Thymus (tissue), 11 donors: ENCODE measurements around the gene ARL3. TPM values are rescaled to one million over a fixed set of nuclear protein-coding genes. Genes with fewer than 3 reads are reported as not detected.
"Not testable (repeated sequence)": the region's sequence is repeated elsewhere in the genome, so short reads cannot be mapped to it uniquely, and the experiment has no call there.

ENCODE experiments used
- DNase-seq, 9 donors: peaks; one replicate each; pipeline ENCODE4 v3.0.0-alpha.2; 2013; ENCODE audit warnings: low spot score in 9 of 9, low read depth in 6 of 9, missing footprints in 1 of 9
- H3K27ac ChIP-seq, 2 donors: one replicate each; pipeline ENCODE4 v1.5.1; 2013; ENCODE audit warnings: control low read depth in 1 of 2, low read depth in 1 of 2, low read length in 1 of 2, mild to moderate bottlenecking in 1 of 2, moderate library complexity in 1 of 2
- H3K27me3 ChIP-seq, 2 donors: one replicate each; pipeline ENCODE4 v1.5.1; 2013; ENCODE audit warnings: low read length in 1 of 2; ENCODE audit not compliant: control insufficient read depth in 2 of 2, insufficient read depth in 1 of 2
- H3K36me3 ChIP-seq, 2 donors: one replicate each; pipeline ENCODE4 v1.5.1; 2013; ENCODE audit warnings: low read length in 1 of 2, mild to moderate bottlenecking in 1 of 2, moderate library complexity in 1 of 2; ENCODE audit not compliant: control insufficient read depth in 2 of 2, insufficient read depth in 2 of 2
- H3K4me1 ChIP-seq, 2 donors: one replicate each; pipeline ENCODE4 v1.5.1; 2013; ENCODE audit warnings: low read length in 2 of 2; ENCODE audit not compliant: control insufficient read depth in 2 of 2, insufficient read depth in 2 of 2
- H3K4me3 ChIP-seq, 2 donors: one replicate each; pipeline ENCODE4 v1.5.1; 2013; ENCODE audit warnings: low read length in 2 of 2, control low read depth in 1 of 2, mild to moderate bottlenecking in 1 of 2
- H3K9me3 ChIP-seq, 2 donors: one replicate each; pipeline ENCODE4 v1.5.1; 2013; ENCODE audit warnings: low read length in 1 of 2, mild to moderate bottlenecking in 1 of 2; ENCODE audit not compliant: control insufficient read depth in 2 of 2, insufficient read depth in 1 of 2
- WGBS: extraction: QIAGEN DNeasy Blood & Tissue Kit; methylation state at CpG from one replicate; pipeline ENCODE4 v1.1.7; 2013; 5-methylcytosine and 5-hydroxymethylcytosine counted together
- polyA plus RNA-seq: library from polyadenylated mRNA; stranded (reverse); fragments of 200-250 nt; gene quantifications from one replicate; pipeline ENCODE4 v1.2.3, GENCODE V29; 2013
- total RNA-seq: library from RNA; stranded (reverse); fragments of 120-200 nt; gene quantifications from one replicate; pipeline ENCODE4 v1.2.4, GENCODE V29; 2013
- donor health status: healthy.

The ARL3 gene
- total and polyA plus RNA-seq, 2 donors = 4.7 to 8.3 TPM

DNA sequence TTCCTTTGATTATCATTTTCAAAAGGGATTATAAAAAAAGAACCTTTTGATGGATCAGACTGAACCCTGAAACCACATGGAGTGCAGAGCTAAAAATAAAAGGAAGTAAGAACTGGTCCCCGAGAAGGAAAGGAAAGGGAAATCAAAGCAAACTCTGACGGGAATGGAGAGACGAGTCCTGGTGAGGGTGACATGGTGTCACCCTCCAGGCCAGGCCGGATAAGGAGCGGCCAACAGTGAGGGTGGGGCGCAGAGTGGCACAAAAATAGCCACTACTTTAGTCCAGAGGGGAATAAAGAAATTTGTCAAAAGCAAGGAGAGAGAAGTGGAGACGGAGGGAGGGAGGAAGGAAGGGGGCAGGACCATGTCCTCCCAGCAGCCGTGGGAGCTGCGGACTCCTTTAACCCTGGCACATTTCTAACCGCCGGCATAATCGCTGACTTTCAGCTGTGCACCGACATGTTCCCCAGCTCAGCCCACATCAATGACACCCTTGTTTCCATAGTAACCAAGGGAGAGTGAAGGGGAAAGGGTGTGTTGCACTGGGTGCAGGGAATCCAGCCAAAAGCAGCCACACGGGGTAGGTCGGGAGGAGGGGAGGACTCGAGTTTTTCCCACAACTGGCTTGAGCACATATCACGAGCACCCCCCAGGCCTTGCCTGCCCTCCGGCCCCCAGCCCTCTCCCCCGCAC lies 40.2 kb downstream of the ARL3 start:
- DNase-seq = peak; percentile 81 to 98 (median 92)
- H3K4me3 ChIP-seq = peak overlapping the region; percentile 36 to 57
- peaks cover 74 to 100% of the 10 kb centered on the region in 2 donors for H3K4me1 ChIP-seq
- WGBS = 1% methylated on average over 19 of the region's 19 CpGs
- H3K36me3 ChIP-seq = no peaks in the 10 kb centered on the region
- H3K27ac ChIP-seq = peak overlapping the region; percentile 89 to 98
- no peaks in the 10 kb centered on the region for H3K9me3 ChIP-seq
- no peaks in the 10 kb centered on the region for H3K27me3 ChIP-seq

DNA sequence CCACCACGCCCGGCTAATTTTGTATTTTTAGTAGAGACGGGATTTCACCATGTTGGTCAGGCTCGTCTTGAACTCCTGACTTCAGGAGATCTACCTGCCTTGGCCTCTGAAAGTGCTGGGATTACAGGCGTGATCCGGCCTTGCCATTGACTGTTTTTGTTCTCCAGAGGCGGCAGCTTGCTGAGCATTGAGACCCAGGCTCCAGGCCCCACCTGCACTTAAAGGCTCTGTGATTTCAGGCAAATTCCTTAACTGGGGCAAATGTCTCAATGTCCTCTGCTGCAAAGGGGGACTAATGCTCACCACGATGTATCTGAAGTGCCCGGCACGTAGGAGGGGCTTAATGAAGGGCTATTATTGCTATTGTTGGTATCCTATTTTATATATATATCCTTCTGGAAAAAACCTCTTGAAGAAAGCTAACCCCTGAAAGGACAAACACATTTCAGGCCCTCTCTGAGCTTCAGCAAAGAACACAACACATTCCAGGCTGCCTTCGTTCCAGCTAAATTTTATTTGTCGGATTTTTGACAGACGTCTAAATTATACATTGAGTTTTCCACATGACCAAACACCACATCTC lies 40.9 kb downstream of the ARL3 start:
- peak in 1 of 9 donors; percentile 53 for DNase-seq
- WGBS = 70% methylated on average over 13 of the region's 13 CpGs
- peaks cover 74 to 100% of the 10 kb centered on the region in 2 donors for H3K4me1 ChIP-seq
- no peaks in the 10 kb centered on the region for H3K9me3 ChIP-seq
- peak overlapping the region; percentile 78 to 89 for H3K27ac ChIP-seq
- H3K4me3 ChIP-seq = peak overlapping the region; percentile 36 to 57
- no peaks in the 10 kb centered on the region for H3K36me3 ChIP-seq
- no peaks in the 10 kb centered on the region for H3K27me3 ChIP-seq

DNA sequence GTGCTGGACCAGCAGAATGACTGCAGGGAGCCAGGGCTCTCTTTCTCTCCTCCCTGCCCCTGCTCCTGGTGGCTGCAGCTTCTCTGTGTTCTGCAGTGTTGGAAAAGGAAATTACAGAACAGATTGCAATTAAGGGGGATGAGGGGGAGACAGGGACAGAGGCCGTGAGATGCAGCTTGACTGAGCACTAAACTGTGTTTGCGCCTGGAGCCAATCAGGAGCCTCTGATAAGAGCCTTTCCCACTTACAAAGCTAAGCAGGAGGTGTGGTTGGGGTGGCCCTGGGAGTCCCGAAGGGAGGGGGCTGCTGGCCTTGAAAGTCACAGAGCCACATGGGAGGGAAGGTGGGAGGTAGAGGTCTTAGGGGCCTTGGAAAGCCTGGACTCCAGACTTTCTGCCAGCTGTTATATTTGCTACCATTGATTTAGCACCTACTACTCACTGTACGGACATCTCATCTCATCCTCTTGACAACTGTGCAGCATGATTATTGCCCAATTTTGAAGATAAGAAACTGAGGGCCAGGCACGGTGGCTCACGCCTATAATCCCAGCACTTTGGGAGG lies 43.2 kb downstream of the ARL3 start:
- WGBS = 83% methylated on average over 6 of the region's 6 CpGs
- no peaks in the 10 kb centered on the region for H3K9me3 ChIP-seq
- no peaks in the 10 kb centered on the region for H3K36me3 ChIP-seq
- no peak overlapping the region for H3K27ac ChIP-seq
- H3K27me3 ChIP-seq = no peaks in the 10 kb centered on the region
- DNase-seq = peak in 1 of 9 donors; percentile 44
- H3K4me1 ChIP-seq = peaks cover 66 to 86% of the 10 kb centered on the region in 2 donors
- no peak overlapping the region for H3K4me3 ChIP-seq

DNA sequence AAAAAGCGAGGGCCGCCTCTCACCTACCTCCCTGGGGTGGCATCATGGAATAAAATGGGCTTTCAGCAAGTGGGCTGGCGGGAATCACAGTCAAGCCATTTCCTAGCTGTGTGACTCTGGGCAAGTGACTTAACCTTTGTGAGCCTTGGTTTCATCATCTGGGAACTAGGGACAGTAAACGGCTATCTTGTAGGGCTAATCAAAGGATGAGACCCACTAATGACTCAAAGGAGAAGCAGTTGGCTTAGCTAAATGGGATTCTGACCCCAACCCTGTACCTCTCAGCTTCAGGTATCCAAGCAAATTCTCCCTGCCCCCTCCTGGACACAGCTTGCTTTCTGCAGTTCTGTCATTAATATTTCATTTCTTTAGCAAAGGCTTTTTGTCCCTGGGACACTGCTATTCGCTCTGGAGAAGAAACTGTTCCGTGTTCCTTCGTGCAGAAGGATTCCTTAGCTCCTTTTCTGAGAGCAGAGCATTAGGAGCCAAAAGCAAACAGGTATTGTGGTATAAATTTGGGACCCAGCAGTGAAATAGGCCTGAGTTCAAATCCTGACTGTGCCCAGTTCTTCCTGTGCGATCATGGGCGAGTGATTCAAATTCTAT lies 44.0 kb downstream of the ARL3 start:
- H3K27ac ChIP-seq = no peak overlapping the region
- no peaks in the 10 kb centered on the region for H3K9me3 ChIP-seq
- peaks cover 58 to 78% of the 10 kb centered on the region in 2 donors for H3K4me1 ChIP-seq
- H3K27me3 ChIP-seq = no peaks in the 10 kb centered on the region
- WGBS = 98% methylated on average over 9 of the region's 9 CpGs
- DNase-seq = no peak
- no peak overlapping the region for H3K4me3 ChIP-seq
- no peaks in the 10 kb centered on the region for H3K36me3 ChIP-seq

DNA sequence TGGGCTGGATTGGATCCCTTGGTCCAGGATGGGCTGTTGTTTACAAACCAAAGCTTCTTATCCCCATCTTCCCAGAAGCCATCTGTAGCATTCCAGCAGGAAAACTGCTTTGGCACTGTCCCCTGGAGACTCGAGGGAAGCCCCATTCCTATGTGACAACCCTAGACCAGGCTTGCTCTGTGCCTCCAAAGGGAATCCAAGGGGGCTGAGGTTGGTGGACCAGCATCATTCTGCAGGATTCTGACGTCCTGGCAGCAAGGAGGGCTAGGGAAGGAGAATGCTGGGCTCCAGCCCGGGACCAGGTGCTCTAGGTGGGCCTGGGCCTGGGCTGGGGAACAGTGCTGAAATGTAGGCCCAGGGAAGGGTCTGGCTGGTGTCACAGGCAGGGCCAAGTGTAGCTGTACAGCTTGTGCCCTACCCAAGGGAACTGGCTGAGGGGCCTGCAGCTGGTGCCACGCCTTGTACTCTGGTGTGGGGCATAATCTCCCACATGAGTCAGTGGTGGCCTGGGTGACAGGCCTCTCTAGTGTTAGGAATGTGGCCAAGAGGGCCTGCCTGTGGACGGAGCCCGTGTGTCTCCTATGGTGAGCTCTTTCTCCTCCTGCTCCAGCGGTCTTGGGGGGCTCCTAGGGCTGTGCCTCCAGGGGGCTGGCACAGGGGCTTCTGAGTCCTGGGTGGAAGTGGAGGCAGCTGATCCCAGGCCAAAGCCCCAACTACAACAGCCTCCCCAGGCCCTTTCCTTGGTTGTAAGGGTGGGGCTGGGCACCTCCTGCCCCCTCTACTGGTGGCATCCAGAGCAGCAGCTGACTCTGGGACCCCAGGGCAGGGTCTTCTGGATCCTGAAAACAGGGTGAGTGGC lies 44.8 kb downstream of the ARL3 start:
- 92% methylated on average over 7 of the region's 7 CpGs for WGBS
- DNase-seq = peak in 1 of 9 donors; percentile 61
- Histone ChIP-seq H3K9me3 (no peaks in the 10 kb centered on the region), H3K27me3 (no peaks in the 10 kb centered on the region), H3K4me3 (no peak overlapping the region), H3K36me3 (no peaks in the 10 kb centered on the region), H3K27ac (peak overlapping the region in 1 of 2 donors; percentile 55), H3K4me1 (peaks cover 53 to 73% of the 10 kb centered on the region in 2 donors)

DNA sequence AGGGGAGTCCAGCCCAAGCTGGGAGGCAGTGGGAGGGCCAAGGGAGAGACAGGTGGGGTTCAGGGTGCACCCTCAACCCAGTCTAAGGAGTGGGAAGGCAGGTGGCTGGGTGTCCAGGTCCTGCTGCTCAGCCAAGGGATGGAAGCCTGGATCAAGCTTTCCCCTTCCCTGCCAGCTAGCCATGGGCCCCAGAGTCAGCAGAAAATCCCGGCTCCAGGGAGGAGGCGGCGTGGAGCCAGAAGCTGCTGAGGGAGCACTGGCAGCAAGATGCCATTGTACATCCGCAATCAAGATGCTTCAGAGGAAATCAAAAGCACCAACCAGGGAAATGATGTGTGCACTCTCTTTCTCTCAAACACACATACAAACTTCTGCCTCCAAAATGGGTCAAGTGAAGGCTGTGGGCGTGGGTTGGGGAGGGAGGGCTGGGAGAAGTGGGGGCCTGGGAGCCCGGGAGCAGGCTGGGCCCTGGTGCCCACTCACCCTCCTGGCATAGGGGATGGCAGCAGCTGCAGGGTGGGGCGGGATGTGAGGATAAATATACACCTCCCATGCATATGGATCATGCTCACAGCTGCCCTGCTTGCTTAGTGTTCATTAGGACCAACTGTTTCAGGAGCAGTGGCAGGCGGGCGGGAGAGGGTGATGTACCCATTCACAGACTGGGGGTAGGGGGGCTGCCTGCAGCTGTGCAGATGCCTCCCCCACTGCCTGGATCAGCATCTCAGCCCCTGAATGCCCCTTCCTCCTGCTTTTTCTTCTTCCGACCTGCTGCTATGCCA lies 45.7 kb downstream of the ARL3 start:
- Histone ChIP-seq H3K4me1 (peaks cover 47 to 65% of the 10 kb centered on the region in 2 donors), H3K4me3 (no peak overlapping the region), H3K36me3 (no peaks in the 10 kb centered on the region), H3K27me3 (no peaks in the 10 kb centered on the region), H3K9me3 (no peaks in the 10 kb centered on the region), H3K27ac (peak overlapping the region; percentile 4 to 60)
- 82% methylated on average over 10 of the region's 10 CpGs for WGBS
- DNase-seq = peak in 1 of 9 donors; percentile 51

DNA sequence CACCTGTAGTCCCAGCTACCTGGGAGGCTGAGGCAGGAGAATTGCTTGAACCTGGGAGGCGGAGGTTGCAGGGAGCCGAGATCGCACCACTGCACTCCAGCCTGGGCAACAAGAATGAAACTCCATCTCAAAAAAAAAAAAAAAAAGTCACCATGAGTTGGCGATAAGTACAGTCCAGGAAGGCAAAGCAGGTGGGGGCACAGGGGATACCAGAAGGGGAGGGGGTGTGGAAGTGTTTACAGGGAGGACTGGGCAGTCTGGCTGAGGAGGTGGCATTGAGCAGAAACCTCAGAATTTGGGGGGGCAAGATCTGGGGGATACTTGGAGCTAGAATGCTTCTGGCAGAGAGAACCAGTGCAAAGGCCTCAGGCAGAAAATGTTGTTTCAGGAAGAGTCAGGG lies 46.8 kb downstream of the ARL3 start:
- H3K27me3 ChIP-seq, H3K36me3 ChIP-seq, H3K4me3 ChIP-seq, H3K9me3 ChIP-seq, DNase-seq, H3K27ac ChIP-seq: not testable (repeated sequence)
- 94% methylated on average over 4 of the region's 4 CpGs for WGBS
- H3K4me1 ChIP-seq = peaks cover 36 to 55% of the 10 kb centered on the region in 2 donors

DNA sequence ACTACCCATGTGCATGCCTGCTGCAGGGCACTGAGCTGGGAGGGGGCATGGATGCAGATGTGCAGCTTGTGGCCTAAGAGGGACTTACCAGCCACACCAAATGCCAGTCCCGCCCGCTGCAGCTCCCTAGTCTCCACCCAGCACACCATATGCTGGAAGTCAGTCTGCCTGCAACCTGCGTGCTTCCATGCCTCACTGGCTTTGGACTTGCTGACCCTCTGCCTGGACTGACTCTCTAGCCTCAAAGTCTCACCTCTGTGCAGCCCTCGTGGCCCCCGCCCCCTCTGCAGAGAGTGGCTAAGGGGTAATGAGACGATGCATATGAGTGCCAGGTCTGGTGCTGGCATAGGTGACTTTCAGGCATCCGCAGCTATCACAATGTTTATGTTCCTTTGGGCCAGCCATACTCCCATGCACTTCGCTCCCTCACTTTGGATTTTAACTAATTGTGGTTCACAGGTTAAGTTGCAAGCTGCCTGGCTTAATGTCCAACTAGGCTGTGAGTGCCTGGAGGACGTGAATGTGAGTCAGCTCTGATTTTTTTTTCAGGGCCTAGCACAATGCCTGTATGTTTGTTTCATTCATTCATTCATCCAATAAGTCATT lies 48.2 kb downstream of the ARL3 start:
- H3K36me3 ChIP-seq = no peaks in the 10 kb centered on the region
- H3K4me1 ChIP-seq = peaks cover 40 to 54% of the 10 kb centered on the region in 2 donors
- DNase-seq = no peak
- WGBS = 97% methylated on average over 9 of the region's 9 CpGs
- no peaks in the 10 kb centered on the region for H3K27me3 ChIP-seq
- no peak overlapping the region for H3K4me3 ChIP-seq
- peaks cover 0 to 15% of the 10 kb centered on the region in 2 donors for H3K9me3 ChIP-seq
- H3K27ac ChIP-seq = no peak overlapping the region
